Measurements from ENCODE around the gene ARID5B. TPM values are rescaled to one million over a fixed set of nuclear protein-coding genes. Genes with fewer than 3 reads are reported as not detected.

The ARID5B gene
- total RNA-seq, 1 experiment from 2014 or later, result 2.3 TPM

GRCh38 chr10:62106929-62107519 is 205.5 kb downstream of the ARID5B start:
- H3K27ac Mint-ChIP-seq, result no peak overlapping the region
- TF ChIP-seq NFATC4 (CRISPR knock-in tag; IDR thresholded peaks at IDR 0.05) (no peak), ELF4 (CRISPR knock-in tag; IDR thresholded peaks at IDR 0.05; ENCODE audit: low read depth) (no peak), JAZF1 (CRISPR knock-in tag; IDR thresholded peaks at IDR 0.05) (no peak), ZNF138 (CRISPR knock-in tag; conservative IDR thresholded peaks at IDR 0.05) (no peak), MYBL2 (CRISPR knock-in tag; IDR thresholded peaks at IDR 0.05) (no peak), MAX (CRISPR knock-in tag; IDR thresholded peaks at IDR 0.05) (no peak), ZNF416 (CRISPR knock-in tag; IDR thresholded peaks at IDR 0.05) (no peak), KAT7 (CRISPR knock-in tag; IDR thresholded peaks at IDR 0.05; ENCODE audit: borderline replicate concordance) (no peak), ESRRA (CRISPR knock-in tag; IDR thresholded peaks at IDR 0.05; ENCODE audit: borderline replicate concordance) (no peak), ETV6 (CRISPR knock-in tag; IDR thresholded peaks at IDR 0.05) (no peak), TP53 (CRISPR knock-in tag; IDR thresholded peaks at IDR 0.05) (no peak), NR1H2 (CRISPR knock-in tag; IDR thresholded peaks at IDR 0.05) (no peak), MXD4 (CRISPR knock-in tag; IDR thresholded peaks at IDR 0.05; ENCODE audit: borderline replicate concordance) (no peak), ZNF263 (CRISPR knock-in tag; IDR thresholded peaks at IDR 0.05; ENCODE audit: low read depth) (no peak)
- TF ChIP-seq, protein P1, sequence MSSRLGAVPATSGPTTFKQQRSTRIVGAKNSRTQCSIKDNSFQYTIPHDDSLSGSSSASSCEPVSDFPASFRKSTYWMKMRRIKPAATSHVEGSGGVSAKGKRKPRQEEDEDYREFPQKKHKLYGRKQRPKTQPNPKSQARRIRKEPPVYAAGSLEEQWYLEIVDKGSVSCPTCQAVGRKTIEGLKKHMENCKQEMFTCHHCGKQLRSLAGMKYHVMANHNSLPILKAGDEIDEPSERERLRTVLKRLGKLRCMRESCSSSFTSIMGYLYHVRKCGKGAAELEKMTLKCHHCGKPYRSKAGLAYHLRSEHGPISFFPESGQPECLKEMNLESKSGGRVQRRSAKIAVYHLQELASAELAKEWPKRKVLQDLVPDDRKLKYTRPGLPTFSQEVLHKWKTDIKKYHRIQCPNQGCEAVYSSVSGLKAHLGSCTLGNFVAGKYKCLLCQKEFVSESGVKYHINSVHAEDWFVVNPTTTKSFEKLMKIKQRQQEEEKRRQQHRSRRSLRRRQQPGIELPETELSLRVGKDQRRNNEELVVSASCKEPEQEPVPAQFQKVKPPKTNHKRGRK (CRISPR knock-in tag; IDR thresholded peaks at IDR 0.05; ENCODE audit: borderline replicate concordance), result no peak
- TF ChIP-seq, protein P2, sequence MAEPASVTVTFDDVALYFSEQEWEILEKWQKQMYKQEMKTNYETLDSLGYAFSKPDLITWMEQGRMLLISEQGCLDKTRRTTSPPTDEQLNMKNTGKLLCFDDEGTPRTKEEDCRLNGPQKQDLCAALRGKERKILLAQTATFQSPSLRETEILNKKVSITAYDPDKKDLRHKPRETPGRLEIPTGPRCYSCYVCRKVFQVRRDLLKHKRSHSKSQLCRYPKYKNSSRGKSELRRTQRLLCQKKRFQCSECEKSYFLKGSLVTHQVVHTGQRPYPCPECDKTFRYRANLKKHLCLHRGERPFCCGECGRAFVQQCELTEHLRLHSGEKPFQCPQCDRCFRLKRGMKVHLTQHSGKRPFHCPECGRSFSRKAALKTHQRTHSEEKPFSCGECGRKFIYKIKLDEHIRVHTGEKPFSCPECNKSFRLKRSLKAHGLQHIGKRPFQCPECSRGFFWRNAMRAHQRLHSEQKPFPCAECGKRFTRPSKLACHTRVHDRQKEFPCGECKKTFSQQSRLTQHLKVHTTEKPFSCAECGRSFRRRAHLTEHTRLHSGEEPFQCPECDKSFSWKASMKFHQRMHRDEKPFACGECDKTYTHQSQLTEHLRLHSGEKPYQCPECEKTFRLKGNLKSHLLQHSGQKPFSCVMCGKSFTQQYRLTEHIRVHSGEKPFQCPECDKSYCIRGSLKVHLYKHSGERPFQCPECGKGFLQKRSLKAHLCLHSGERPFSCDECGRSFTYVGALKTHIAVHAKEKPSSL (CRISPR knock-in tag; conservative IDR thresholded peaks at IDR 0.05), result no peak
- TF ChIP-seq, protein P3, sequence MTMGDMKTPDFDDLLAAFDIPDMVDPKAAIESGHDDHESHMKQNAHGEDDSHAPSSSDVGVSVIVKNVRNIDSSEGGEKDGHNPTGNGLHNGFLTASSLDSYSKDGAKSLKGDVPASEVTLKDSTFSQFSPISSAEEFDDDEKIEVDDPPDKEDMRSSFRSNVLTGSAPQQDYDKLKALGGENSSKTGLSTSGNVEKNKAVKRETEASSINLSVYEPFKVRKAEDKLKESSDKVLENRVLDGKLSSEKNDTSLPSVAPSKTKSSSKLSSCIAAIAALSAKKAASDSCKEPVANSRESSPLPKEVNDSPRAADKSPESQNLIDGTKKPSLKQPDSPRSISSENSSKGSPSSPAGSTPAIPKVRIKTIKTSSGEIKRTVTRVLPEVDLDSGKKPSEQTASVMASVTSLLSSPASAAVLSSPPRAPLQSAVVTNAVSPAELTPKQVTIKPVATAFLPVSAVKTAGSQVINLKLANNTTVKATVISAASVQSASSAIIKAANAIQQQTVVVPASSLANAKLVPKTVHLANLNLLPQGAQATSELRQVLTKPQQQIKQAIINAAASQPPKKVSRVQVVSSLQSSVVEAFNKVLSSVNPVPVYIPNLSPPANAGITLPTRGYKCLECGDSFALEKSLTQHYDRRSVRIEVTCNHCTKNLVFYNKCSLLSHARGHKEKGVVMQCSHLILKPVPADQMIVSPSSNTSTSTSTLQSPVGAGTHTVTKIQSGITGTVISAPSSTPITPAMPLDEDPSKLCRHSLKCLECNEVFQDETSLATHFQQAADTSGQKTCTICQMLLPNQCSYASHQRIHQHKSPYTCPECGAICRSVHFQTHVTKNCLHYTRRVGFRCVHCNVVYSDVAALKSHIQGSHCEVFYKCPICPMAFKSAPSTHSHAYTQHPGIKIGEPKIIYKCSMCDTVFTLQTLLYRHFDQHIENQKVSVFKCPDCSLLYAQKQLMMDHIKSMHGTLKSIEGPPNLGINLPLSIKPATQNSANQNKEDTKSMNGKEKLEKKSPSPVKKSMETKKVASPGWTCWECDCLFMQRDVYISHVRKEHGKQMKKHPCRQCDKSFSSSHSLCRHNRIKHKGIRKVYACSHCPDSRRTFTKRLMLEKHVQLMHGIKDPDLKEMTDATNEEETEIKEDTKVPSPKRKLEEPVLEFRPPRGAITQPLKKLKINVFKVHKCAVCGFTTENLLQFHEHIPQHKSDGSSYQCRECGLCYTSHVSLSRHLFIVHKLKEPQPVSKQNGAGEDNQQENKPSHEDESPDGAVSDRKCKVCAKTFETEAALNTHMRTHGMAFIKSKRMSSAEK (CRISPR knock-in tag; IDR thresholded peaks at IDR 0.05; ENCODE audit: borderline replicate concordance), result no peak
- POLR2A ChIA-PET, result interaction anchor here (1.1 kb wide), 1 partner anchor 52 kb away, joined by 3 read pairs; no protein-coding TSS in a partner anchor

More at GRCh38 chr10:62106929-62107519, 205.5 kb downstream of the ARID5B start:
- CTCF ChIA-PET, result no interaction called here
- H3K4me3 Mint-ChIP-seq, result no peak overlapping the region
- no peaks in the 10 kb centered on the region for H3K36me3 Mint-ChIP-seq
- DNase-seq (ENCODE audit: low spot score) (no peak), ATAC-seq (no peak)
- no peaks in the 10 kb centered on the region for H3K27me3 Mint-ChIP-seq (ENCODE audit: low read depth)
- H3K4me1 Mint-ChIP-seq, result no peaks in the 10 kb centered on the region; the same call in 1 of the 2 replicates
- no peaks in the 10 kb centered on the region for H3K9me3 Mint-ChIP-seq

Data from WTC11 (cell line).